ENCODE measurements around the gene PARD6A. TPM values are rescaled to one million over a fixed set of nuclear protein-coding genes. Genes with fewer than 3 reads are reported as not detected.
A peak's percentile ranks its signal among the peaks of the same experiment; 100 is the strongest.

PARD6A gene
- total RNA-seq (2014; rRNA removed; shearing (Covaris generic)): 0.65 and 0.76 TPM in 2 replicates

- no peaks in the 10 kb centered on the region for H3K27me3 ChIP-seq
- H3K4me3 ChIP-seq: peak within 1 kb of the TSS; percentile 71
- H3K4me1 ChIP-seq: no peaks in the 10 kb centered on the region
- H3K36me3 ChIP-seq: no peaks in the 10 kb centered on the region
- H3K9me3 ChIP-seq (replicated peaks): no peaks in the 10 kb centered on the region
- DNase-seq: peak; percentile 94
- peak within 1 kb of the TSS; percentile 9; the same call in 1 of the 2 replicates for H3K27ac ChIP-seq
Observed at GRCh38 chr16:67660564-67661028, at the start of gene PARD6A. Gene PARD6A, plus strand, starts transcription at chr16:67660960. Its CDS starts 79 bp downstream, at chr16:67661039.

- DNase-seq: no peak
- H3K4me3 ChIP-seq: no peak overlapping the region
- peaks cover 52% of the 10 kb centered on the region for H3K36me3 ChIP-seq
- H3K4me1 ChIP-seq: no peaks in the 10 kb centered on the region
- H3K27ac ChIP-seq: no peak overlapping the region
- no peaks in the 10 kb centered on the region for H3K9me3 ChIP-seq (replicated peaks)
- H3K27me3 ChIP-seq: no peaks in the 10 kb centered on the region
Observed at GRCh38 chr16:67613808-67614207, 47.0 kb upstream of the PARD6A start.

- H3K27me3 ChIP-seq: no peaks in the 10 kb centered on the region
- DNase-seq: no peak
- no peak overlapping the region for H3K27ac ChIP-seq
- no peaks in the 10 kb centered on the region for H3K9me3 ChIP-seq (replicated peaks)
- H3K36me3 ChIP-seq: peaks cover 31% of the 10 kb centered on the region
- H3K4me1 ChIP-seq: no peaks in the 10 kb centered on the region
- no peak overlapping the region for H3K4me3 ChIP-seq
Observed at GRCh38 chr16:67628216-67628615, 32.5 kb upstream of the PARD6A start.

GRCh38 chr16:67632415-67633172 is 28.2 kb upstream of the PARD6A start:
- no peak overlapping the region for H3K27ac ChIP-seq
- DNase-seq: no peak
- no peak overlapping the region for H3K4me3 ChIP-seq
- H3K36me3 ChIP-seq: peaks cover 28% of the 10 kb centered on the region
- H3K9me3 ChIP-seq (replicated peaks): no peaks in the 10 kb centered on the region
- H3K4me1 ChIP-seq: no peaks in the 10 kb centered on the region
- H3K27me3 ChIP-seq: no peaks in the 10 kb centered on the region

GRCh38 chr16:67636713-67637112 is 24.0 kb upstream of the PARD6A start:
- no peaks in the 10 kb centered on the region for H3K4me1 ChIP-seq
- no peaks in the 10 kb centered on the region for H3K9me3 ChIP-seq (replicated peaks)
- no peak overlapping the region for H3K27ac ChIP-seq
- no peaks in the 10 kb centered on the region for H3K27me3 ChIP-seq
- no peak overlapping the region for H3K4me3 ChIP-seq
- no peak for DNase-seq
- H3K36me3 ChIP-seq: peaks cover 27% of the 10 kb centered on the region

- Histone ChIP-seq H3K4me1 (no peaks in the 10 kb centered on the region), H3K27ac (no peak overlapping the region), H3K9me3 (replicated peaks) (no peaks in the 10 kb centered on the region), H3K36me3 (peaks cover 20% of the 10 kb centered on the region), H3K4me3 (no peak overlapping the region), H3K27me3 (no peaks in the 10 kb centered on the region)
- no peak for DNase-seq
Observed at GRCh38 chr16:67637625-67638024, 23.1 kb upstream of the PARD6A start.

GRCh38 chr16:67641779-67642708 is 18.7 kb upstream of the PARD6A start:
- Histone ChIP-seq H3K4me1 (no peaks in the 10 kb centered on the region), H3K4me3 (no peak overlapping the region), H3K27me3 (no peaks in the 10 kb centered on the region), H3K36me3 (peaks cover 8% of the 10 kb centered on the region; the same call in 1 of the 2 replicates), H3K9me3 (replicated peaks) (no peaks in the 10 kb centered on the region), H3K27ac (no peak overlapping the region)
- no peak for DNase-seq

- peaks cover 1% of the 10 kb centered on the region; the same call in 1 of the 2 replicates for H3K36me3 ChIP-seq
- DNase-seq: no peak
- no peak overlapping the region for H3K27ac ChIP-seq
- H3K4me3 ChIP-seq: no peak overlapping the region
- no peaks in the 10 kb centered on the region for H3K27me3 ChIP-seq
- no peaks in the 10 kb centered on the region for H3K9me3 ChIP-seq (replicated peaks)
- H3K4me1 ChIP-seq: no peaks in the 10 kb centered on the region
Observed at GRCh38 chr16:67644038-67644437, 16.7 kb upstream of the PARD6A start.

- Histone ChIP-seq H3K27ac (no peak overlapping the region), H3K27me3 (no peaks in the 10 kb centered on the region)
- no peak for DNase-seq
Observed at GRCh38 chr16:67645397-67646121, 15.2 kb upstream of the PARD6A start.

GRCh38 chr16:67647111-67647651 is 13.6 kb upstream of the PARD6A start:
- Histone ChIP-seq H3K36me3 (no peaks in the 10 kb centered on the region), H3K27ac (no peak overlapping the region), H3K9me3 (replicated peaks) (no peaks in the 10 kb centered on the region), H3K27me3 (no peaks in the 10 kb centered on the region), H3K4me3 (no peak overlapping the region), H3K4me1 (no peaks in the 10 kb centered on the region)
- no peak for DNase-seq

More at GRCh38 chr16:67645397-67646121, 15.2 kb upstream of the PARD6A start:
- Histone ChIP-seq H3K4me3 (no peak overlapping the region), H3K4me1 (no peaks in the 10 kb centered on the region), H3K9me3 (replicated peaks) (no peaks in the 10 kb centered on the region), H3K36me3 (no peaks in the 10 kb centered on the region)

GRCh38 chr16:67647681-67648080 is 13.1 kb upstream of the PARD6A start:
- no peaks in the 10 kb centered on the region for H3K9me3 ChIP-seq (replicated peaks)
- no peaks in the 10 kb centered on the region for H3K27me3 ChIP-seq
- no peak overlapping the region for H3K27ac ChIP-seq
- no peaks in the 10 kb centered on the region for H3K36me3 ChIP-seq
- H3K4me1 ChIP-seq: no peaks in the 10 kb centered on the region
- no peak for DNase-seq
- no peak overlapping the region for H3K4me3 ChIP-seq

GRCh38 chr16:67648088-67648763 is 12.5 kb upstream of the PARD6A start:
- Histone ChIP-seq H3K4me3 (no peak overlapping the region), H3K4me1 (no peaks in the 10 kb centered on the region), H3K36me3 (no peaks in the 10 kb centered on the region), H3K27me3 (no peaks in the 10 kb centered on the region), H3K27ac (no peak overlapping the region), H3K9me3 (replicated peaks) (no peaks in the 10 kb centered on the region)
- DNase-seq: no peak

GRCh38 chr16:67648764-67649407 is 11.9 kb upstream of the PARD6A start:
- DNase-seq: no peak
- Histone ChIP-seq H3K4me1 (no peaks in the 10 kb centered on the region), H3K36me3 (no peaks in the 10 kb centered on the region), H3K4me3 (no peak overlapping the region), H3K9me3 (replicated peaks) (no peaks in the 10 kb centered on the region), H3K27ac (no peak overlapping the region), H3K27me3 (no peaks in the 10 kb centered on the region)
